Anterior cingulate cortex (tissue), 58 donors: ENCODE measurements around the gene FOXF1.

Experiments
- DNase-seq, 58 donors: peaks; one replicate each; lab custom pipeline; 2025; lab: John Stamatoyannopoulos, UW

Gene FOXF1

GRCh38 chr16:86515777-86516622 lies 5.7 kb downstream of the FOXF1 start:
- no peak for DNase-seq

GRCh38 chr16:86516623-86517003 lies 6.3 kb downstream of the FOXF1 start:
- no peak for DNase-seq

- DNase-seq, result no peak
These were observed 6.7 kb downstream of the FOXF1 start for GRCh38 chr16:86517033-86517432.

- DNase-seq, result peak in 49 of 58 donors; percentile 8 to 74 (median 42)
These were observed 7.4 kb downstream of the FOXF1 start for GRCh38 chr16:86517652-86518258.

GRCh38 chr16:86519007-86519648 lies 8.8 kb downstream of the FOXF1 start:
- DNase-seq, result no peak

GRCh38 chr16:86519649-86520316 lies 9.5 kb downstream of the FOXF1 start:
- DNase-seq, result peak in 32 of 58 donors; percentile 2 to 73 (median 17)

- no peak for DNase-seq
These were observed 10.2 kb downstream of the FOXF1 start for GRCh38 chr16:86520317-86521210.

- DNase-seq, result no peak
These were observed 11.2 kb downstream of the FOXF1 start for GRCh38 chr16:86521236-86522197.

GRCh38 chr16:86522634-86523033 lies 12.3 kb downstream of the FOXF1 start:
- no peak for DNase-seq

- DNase-seq, result no peak
These were observed 12.9 kb downstream of the FOXF1 start for GRCh38 chr16:86523166-86523740.

GRCh38 chr16:86524029-86524428 lies 13.7 kb downstream of the FOXF1 start:
- DNase-seq, result no peak

GRCh38 chr16:86525696-86526095 lies 15.4 kb downstream of the FOXF1 start:
- DNase-seq, result no peak

GRCh38 chr16:86527366-86527765 lies 17.0 kb downstream of the FOXF1 start:
- no peak for DNase-seq

- DNase-seq, result no peak
These were observed 18.0 kb downstream of the FOXF1 start for GRCh38 chr16:86528061-86528929.

GRCh38 chr16:86529160-86529559 lies 18.8 kb downstream of the FOXF1 start:
- DNase-seq, result no peak

GRCh38 chr16:86530251-86531190 lies 20.2 kb downstream of the FOXF1 start:
- DNase-seq, result peak in 21 of 58 donors; percentile 5 to 62 (median 29)
